NCI-H2227 (cell line): Measurements from ENCODE around the gene KIF25.
"Not testable (repeated sequence)": the region's sequence is repeated elsewhere in the genome, so short reads cannot be mapped to it uniquely, and the experiment has no call there.

Experiments
- DNase-seq: peaks from one replicate; lab custom pipeline; 2025; ENCODE audit not compliant: unreplicated experiment; lab: John Stamatoyannopoulos, UW

The KIF25 gene

GRCh38 chr6:167974640-167975344 is 22.7 kb upstream of the KIF25 start:
- no peak for DNase-seq

- DNase-seq = no peak
Measured at GRCh38 chr6:167975458-167975857, 22.0 kb upstream of the KIF25 start.

DNA sequence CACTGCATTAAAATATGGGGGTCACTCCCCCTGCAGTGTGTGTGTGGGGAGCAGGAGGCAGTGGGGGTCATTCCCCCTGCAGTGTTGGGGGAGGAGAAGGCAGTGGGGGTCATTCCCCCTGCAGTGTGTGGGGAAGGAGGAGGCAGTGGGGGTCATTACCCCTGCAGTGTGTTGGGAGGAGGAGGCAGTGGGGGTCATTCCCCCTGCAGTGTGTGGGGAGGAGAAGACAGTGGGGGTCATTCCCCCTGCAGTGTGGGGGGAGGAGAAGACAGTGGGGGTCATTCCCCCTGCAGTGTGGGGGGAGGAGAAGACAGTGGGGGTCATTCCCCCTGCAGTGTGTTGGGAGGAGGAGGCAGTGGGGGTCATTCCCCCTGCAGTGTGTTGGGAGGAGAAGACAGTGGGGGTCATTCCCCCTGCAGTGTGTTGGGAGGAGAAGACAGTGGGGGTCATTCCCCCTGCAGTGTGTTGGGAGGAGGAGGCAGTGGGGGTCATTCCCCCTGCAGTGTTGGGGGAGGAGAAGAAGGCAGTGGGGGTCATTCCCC is 21.3 kb upstream of the KIF25 start:
- DNase-seq = not testable (repeated sequence)

- DNase-seq = no peak
Measured at GRCh38 chr6:167976708-167977107, 20.8 kb upstream of the KIF25 start.

GRCh38 chr6:167977717-167978467 is 19.6 kb upstream of the KIF25 start:
- DNase-seq = no peak

GRCh38 chr6:167978607-167979006 is 18.9 kb upstream of the KIF25 start:
- no peak for DNase-seq

DNA sequence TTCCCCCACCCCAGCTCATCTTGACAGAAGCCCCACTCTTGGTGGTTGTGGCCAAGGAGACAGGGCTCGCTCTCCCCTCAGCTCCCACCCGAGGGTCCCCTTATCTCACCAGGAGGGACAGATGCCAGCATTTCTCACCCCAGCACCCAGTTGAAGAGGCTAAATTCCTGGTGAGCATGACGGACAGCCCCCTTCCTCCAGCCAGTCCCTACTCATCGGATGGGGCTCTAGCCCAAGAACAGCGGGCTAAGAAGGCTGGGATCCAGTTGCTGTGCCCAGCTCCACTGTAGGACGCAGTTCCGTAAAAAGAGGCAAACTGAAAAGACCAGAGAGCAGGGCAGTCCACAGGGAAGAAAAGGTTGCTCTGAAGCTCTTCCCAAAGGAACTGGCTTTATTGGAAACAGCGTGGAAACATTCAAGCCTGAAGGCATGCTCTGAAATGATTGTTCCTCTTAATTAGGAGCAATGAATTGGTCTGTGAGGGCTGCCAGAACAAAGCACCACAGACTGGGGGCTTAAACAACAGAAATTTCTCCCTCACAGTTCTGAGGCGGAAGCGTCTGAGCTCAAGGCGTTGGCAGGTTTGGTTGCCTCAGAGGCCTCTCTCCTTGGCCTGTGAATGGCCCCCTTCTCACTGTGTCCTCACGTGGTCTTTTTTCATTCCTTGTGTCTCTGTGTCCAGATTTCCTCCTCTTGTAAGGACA is 17.9 kb upstream of the KIF25 start:
- DNase-seq = no peak

DNA sequence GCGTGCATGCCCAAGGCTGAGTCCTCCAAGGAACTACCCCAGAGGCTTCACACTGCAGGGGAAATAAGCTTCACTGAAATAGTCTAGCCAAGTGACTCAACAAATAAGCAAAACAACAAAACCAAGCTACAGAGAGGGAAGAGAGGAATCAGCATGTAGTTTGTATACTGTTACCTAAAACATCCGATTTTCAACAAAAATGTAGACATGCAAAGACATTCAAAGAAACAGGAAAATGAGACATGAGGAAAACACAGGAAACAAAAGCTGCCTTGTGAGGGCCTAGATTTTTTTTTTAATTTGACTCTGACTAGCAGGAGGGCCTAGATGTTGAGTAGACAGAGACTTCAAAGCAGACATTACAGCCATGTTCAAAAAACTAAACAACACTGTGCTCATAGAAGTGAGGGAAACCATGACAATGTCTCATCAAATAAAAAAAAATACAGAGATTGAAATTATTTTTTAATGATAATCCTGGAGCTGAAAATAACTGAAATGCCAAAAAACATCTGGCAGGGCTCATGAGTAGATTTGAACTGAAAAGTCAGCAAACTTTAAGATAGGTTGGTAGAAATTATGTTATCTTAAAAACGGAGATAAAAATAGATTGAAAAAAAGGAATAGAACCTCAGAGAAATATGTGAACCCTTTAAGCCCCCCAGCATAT is 16.4 kb upstream of the KIF25 start:
- DNase-seq = no peak

DNA sequence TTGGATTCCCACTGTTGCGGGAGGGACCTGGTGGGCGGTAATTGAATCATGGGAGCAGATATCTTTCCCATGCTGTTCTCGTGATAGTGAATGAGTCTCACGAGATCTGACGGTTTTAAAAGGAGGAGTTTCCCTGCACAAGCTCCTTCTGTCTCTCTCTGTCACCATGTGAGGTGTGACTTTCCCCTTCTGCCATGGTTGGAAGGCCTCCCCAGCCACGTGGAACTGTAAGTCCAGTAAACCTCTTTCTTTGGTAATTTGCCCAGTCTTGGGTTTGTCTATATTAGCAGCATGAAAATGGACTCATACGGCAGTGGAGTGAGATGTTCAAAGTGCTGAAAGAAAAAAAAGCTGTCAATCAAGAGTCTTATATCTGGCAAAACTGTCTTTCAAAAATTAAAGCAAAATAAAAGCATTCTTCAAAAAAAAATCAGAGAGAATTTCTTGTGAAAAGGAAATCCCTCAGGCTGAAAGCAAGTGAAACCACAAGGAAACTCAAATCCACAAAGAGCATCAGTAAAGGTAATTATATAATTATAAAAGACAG is 15.5 kb upstream of the KIF25 start:
- DNase-seq = no peak

DNA sequence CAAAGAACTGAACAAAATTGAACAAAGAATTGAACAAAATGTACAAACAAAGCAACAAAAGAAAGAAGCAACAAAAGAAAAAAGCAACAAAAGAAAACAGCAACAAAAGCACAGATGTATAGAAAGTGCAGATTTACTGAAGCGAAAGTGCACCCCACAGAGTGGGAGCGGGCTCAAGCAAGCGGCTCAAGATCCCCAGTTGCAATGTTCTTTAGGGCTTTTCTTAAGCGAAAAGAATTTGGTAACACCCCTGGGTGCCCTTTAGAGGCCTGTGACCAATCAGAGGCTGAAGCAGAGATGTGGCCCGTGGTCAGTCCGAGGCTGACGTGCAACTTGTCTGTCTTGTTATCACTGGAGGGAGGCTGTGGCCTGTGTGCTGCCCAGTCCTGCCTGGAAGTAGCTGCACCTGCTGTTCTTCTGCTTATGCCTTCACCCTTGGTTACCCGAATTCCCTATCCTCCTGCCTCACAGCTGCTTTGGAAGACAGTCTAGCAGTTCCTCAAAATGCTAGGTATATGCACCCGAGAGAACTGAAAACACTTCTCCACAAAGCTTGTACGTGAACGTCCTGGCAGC is 13.2 kb upstream of the KIF25 start:
- no peak for DNase-seq

DNA sequence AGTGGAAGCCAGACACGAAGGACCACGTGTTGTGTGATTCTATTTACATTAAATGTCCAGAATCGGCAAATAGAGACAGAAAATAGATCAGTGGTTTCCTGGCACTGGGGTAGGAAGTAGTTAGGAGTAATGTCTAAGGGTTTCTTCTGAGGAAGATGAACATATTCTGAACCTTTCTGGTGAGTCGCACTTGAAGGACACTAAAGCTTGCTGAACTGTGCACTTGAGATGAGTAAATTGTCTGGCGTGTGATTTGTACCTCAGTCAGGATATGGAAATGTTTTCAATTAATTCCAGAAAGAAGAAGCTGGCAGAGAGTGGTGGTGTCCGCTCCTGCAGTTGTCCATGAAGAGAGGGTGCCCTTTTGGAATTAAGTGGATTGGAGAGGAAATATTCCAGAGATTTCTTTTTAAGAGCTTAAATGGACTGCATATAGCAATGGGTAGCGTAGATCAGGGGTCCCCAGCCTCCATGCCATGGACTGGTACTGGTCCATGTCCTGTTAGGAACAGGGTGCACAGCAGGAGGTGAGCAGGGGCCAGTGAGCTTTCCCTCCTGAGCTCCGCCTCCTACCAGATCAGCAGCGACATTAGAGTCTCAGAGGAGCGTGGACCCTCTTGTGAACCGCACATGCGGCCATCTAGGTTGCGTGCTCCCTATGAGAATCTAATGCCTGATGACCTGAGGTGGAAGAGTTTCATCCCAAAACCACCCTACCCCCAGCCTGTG is 12.4 kb upstream of the KIF25 start:
- no peak for DNase-seq

GRCh38 chr6:167985911-167986595 is 11.4 kb upstream of the KIF25 start:
- no peak for DNase-seq

GRCh38 chr6:167987396-167988153 is 9.9 kb upstream of the KIF25 start:
- DNase-seq = no peak

GRCh38 chr6:167988154-167988495 is 9.3 kb upstream of the KIF25 start:
- DNase-seq = no peak

GRCh38 chr6:167988945-167989841 is 8.3 kb upstream of the KIF25 start:
- DNase-seq = no peak

DNA sequence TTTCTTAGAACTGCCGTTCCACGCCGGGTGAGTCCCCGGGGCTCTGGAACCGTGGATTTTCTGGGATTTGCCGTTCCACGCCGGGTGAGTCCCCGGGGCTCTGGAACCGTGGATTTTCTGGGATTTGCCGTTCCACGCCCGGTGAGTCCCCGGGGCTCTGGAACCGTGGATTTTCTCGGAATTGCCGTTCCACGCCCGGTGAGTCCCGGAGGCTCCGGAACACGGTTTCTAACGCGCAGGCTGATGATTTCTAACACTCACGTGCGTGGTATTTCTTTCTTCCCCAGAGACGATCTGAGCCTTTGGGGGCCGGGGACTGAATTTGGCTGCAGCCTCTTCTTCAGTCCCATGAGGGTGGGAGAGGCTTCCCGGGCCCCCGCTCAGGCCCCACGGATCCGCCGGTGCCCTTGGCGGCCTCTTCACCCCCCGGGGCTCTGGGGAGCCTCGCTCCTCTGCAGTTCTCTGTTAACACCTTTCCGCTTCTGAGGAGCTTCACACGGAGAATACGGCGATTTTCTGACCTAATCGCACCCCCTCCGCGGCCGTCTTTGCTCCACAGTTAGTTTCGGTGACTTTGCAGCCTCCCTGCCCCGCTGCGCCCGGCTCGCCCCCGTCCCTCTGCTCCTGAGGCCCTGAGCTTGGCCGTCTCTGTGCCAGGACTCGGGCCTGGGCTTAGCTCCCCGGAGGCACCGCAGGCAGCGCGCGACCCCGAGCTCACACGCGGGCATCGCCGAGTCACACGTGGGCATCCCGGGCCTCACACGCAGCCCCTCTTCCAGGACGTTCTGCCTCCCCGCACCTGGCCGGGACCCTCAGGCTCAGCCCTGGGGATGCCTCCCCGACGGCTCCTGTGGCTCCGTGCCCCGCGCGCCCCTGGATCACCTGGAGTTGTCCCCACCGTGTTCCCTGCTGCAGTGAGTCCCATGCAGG is 7.2 kb upstream of the KIF25 start:
- no peak for DNase-seq

DNA sequence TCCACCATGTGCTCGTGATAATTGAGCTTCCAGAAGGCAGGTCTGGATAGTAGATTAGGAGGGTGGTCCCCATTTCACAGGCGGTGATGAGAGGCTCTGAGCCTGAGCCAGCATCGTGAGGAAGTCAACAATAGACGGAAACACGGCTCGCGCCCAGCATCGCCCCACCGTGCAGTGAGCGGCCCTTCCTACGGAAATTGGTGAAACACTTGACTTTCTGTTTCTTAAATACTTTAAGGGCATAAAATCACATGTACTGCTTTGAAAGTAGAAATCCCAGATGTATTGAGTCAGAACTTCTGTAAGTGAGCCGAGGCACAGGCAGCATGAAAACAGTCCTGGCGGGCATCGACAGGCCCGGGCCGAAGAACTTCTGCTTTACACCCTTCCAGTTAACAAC is 4.3 kb upstream of the KIF25 start:
- no peak for DNase-seq
